GM21447 (cell line): ENCODE measurements around the gene SHISA5.
"Not testable (repeated sequence)": the region's sequence is repeated elsewhere in the genome, so short reads cannot be mapped to it uniquely, and the experiment has no call there.

ENCODE experiments used
- ATAC-seq: cut with Tn5 transposase; IDR thresholded peaks from one replicate; pipeline ENCODE4 v1.9.1; 2021; ENCODE audit not compliant: unreplicated experiment

SHISA5 gene

DNA sequence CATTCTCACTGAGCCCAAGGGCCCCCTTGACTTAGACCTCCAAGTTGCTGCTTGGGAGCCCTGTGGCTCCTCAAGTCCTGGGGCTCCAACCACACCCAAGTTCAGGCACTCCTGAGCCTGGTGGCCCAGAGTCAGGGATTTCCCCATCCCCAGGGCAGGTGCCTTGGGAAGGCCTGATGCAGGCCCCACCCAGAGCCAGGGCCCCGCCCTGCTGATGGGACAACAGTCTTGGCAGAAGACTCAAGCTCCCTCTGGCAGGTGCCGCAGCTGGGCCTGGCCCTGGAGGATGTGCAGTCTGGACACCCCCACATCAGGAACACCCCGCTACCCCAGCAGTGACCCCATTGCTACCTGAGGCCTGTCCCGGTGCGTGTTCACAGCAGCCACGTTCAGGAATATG, 17.7 kb upstream of the SHISA5 start:
- ATAC-seq, result no peak

GRCh38 chr3:48519277-48519643, 15.3 kb upstream of the SHISA5 start:
- ATAC-seq, result no peak

GRCh38 chr3:48518638-48519276, 14.8 kb upstream of the SHISA5 start:
- ATAC-seq, result no peak

DNA sequence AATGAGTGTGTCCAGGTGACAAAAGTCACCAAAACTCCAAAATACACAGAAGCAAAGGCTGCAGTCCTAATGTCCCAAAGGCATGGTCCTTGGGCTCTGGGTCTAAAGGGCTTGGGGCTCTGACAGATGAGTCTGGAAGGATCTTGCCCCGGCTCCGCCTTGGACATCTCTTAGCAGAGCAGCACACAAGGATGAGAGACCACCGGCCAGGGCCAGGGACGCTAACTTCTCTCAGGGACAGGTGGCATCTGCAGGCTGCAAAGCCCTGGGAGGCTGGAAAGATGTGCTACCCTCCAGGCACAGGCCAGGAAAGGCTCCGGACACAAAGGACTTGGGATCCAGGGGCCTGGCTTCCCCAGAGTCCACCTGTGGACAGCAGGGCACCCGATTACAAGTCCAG, 14.1 kb upstream of the SHISA5 start:
- no peak for ATAC-seq

DNA sequence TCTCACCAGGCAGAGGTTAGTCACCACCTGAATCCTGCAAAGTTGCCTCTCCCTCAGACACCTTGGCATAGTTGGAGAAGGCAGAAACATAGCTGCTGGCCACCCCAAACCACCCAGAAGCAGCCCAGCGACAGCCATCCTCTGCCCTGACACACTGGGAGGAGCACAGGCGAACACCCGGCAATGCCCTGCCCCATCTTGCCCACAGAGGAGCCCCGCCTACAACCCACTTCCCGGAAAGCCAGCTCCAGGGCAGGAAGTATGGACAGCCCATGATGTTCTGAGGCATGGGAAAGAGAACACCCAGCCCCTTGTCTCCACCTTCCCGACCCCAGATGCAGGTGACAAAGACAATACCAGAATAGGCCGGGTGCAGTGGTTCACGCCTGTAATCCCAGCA, 12.6 kb upstream of the SHISA5 start:
- no peak for ATAC-seq

GRCh38 chr3:48514431-48515227, 10.7 kb upstream of the SHISA5 start:
- ATAC-seq, result no peak

- ATAC-seq, result no peak
Observed at GRCh38 chr3:48511551-48511950, 7.6 kb upstream of the SHISA5 start.

- peak; percentile 65 for ATAC-seq
Observed at GRCh38 chr3:48507256-48508061, 3.5 kb upstream of the SHISA5 start.

- no peak for ATAC-seq
Observed at GRCh38 chr3:48505968-48506504, 2.1 kb upstream of the SHISA5 start.

DNA sequence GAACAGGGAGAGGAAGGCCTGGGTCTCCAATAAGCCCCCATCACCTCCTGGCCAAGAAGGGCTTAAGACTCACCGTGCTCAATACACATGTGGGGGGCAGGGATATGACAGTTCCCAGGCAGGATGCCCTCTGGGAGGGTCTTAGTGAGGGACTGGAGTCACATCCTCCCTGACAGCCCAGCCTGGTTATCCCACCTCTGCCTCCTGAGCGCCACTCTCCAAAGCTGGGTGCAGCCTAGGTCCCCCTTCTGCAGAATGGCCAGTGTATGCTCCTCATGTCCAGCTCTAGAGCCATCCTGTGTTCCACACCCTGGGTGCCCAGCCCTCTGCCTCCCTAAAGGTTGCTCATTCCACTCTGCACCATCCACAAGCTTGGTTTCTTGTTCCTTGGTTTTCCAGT, 1.2 kb upstream of the SHISA5 start:
- ATAC-seq, result no peak

DNA sequence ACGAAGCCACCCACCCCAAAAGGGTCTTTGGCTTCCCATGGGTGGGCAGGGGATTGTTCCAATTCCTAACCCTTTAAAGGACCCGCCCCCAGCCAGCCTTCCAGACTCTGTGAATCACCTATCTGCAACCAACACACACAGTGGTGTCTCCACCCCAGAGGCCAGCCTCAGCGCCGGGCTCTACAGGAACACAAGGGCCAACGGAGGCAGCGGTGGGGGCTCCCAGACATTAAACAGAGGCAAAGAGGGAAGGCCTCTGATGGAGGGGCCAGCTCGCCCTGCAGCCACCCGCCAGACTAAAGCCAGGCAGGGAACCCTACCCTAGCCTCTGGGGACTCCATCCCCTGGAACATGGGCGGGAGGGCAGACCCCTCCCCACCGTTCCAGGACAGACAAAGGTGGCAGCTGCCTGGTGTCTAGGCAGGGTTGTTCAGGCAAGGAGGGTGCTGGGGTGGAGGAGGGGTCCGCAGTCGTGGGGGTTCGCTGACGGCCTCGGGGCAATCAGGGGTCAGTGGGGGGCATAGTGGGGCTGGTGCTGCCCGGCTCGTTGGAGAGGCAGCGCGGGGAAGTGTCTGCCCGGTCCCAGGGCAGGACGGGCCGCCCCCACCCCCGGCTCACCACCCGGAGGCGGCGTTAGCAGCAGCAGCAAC, 448 bp downstream of the SHISA5 start:
- no peak for ATAC-seq

DNA sequence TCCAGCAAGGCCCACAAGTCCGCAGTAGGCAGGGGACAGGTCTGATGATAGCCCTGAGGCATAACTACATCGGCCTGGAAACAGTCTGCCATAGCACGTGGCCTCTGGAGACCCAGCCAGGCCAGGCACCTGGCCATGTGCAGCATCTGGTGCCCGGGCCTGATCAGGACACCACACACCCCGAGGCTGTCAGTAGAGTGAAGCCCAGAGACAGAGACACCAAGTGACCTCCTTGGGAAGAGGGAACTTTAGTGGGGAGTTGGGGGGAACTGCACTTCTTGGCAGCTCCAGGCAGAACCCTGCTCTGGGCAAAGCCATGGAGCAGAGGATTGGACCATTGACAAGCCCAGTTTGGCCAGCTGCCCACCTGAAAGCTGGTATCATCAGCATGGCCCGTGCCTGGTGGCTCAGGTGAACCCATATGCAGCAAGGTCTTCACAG, 1.2 kb downstream of the SHISA5 start:
- no peak for ATAC-seq

DNA sequence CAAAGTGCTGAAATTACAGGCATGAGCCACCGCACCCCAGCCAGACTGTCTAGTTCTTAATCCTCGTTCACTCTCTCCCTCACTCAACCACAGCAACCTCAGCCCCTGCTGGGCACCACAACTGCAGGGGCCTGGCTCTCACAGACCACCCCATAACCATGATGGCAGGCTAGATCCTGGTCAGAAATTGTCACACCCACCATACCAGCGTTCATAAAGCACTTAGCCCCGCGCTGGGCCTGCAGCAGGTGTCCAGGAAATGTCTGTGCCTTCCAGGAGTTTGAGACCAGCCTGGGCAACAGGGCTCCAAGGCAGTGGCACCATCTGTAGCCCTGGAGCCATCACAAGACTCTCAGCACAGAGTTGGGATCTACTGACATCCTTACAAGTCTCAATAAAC, 1.9 kb downstream of the SHISA5 start:
- no peak for ATAC-seq

- no peak for ATAC-seq
Observed at GRCh38 chr3:48501196-48501595, 2.8 kb downstream of the SHISA5 start.

DNA sequence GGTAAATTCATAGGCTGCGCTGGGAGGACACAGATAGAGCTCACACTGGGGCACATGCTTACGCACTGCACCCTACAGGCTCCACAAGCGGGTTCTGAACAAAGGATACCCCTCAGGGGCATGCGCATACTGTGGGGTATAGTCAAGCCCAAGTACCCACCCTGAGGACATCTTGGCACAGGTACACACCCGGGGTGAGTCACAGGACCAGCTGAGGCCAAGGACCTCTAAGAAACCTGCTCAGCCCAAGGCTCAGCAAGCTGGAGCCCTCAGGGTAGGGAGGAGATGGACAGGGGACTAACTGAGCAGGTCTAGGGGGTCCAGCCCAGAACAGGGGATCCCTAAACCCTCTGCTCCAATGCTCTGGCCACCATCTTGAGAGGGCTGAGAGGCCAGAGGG, 3.3 kb downstream of the SHISA5 start:
- no peak for ATAC-seq

DNA sequence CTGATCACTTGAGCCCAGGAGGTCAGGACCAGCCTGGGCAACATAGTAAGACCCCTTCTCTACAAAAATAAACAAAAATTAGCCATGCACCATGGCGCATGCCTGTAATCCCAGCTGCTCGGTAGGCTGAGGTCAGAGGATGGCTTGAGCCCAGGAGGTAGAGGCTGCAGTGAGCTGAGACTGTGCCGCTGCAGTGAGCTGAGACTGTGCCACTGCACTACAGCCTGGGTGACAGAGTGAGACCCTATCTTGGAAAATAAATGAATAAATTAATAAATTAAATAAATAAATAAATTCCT, 10.8 kb downstream of the SHISA5 start:
- ATAC-seq, result no peak

DNA sequence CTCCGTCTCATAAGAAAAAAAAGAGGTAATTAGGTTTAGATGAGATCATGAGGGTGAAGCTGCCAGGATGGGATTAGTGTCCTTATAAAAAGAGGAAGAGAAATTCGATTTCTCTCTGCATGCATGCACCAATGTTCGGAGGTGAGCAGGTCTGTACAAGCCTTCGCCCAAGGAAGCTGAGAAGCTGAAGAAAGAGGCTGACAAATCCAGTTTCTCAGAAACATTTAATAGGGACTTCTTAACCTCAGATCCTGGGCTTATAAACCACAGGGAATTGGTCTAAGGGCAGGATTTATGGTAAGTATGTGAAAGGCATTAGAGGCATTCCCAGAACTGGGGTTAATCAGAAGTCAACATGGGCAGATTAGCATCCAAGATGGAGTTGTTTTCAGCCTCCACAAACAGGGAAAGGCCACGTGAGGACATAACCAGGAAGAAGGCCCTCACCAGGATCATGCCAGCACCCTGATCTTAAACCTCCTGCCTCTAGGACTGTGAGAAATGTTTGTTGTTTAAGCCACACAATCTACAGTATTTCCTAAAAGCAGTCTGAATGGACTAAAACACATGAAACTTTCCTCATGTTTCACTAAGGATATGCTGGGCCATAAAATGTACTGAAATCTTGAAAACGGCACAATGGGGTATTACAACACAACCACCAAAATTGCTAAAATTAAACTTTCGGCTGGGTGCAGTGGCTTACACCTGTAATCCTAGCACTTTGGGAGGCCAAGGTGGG, 11.3 kb downstream of the SHISA5 start:
- ATAC-seq, result no peak

- ATAC-seq, result no peak
Observed at GRCh38 chr3:48486952-48487351, 17.0 kb downstream of the SHISA5 start.

- not testable (repeated sequence) for ATAC-seq
Observed at GRCh38 chr3:48482822-48483221, 21.2 kb downstream of the SHISA5 start.

DNA sequence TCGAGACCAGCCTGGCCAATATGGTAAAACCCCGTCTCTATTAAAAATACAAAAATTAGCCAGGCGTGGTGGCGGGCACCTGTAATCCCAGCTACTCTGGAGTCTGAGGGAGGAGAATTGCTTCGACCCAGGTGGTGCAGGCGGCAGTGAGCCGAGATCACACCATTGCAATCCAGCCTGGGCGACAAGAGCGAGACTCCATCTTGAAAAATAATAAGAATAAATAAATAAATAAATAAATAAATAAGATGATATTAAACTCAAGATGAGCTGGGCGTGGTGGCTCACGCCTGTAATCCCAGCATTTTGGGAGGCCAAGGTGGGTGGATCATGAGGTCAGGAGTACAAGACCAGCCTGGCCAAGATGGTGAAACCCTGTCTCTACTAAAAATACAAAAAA, 23.1 kb downstream of the SHISA5 start:
- not testable (repeated sequence) for ATAC-seq
